Body of pancreas (tissue), 4 donors: ENCODE results near the gene CCND2. TPM values are rescaled to one million over a fixed set of nuclear protein-coding genes. Genes with fewer than 3 reads are reported as not detected.
"Not testable (repeated sequence)": the region's sequence is repeated elsewhere in the genome, so short reads cannot be mapped to it uniquely, and the experiment has no call there.

Experiments used
- ATAC-seq: fragments of 150-250 bp; one replicate; pipeline ENCODE4 v1.9.1; 2016
- DNase-seq, 4 donors: peaks; one replicate each; pipeline ENCODE4 v3.0.0-alpha.2; 2019
- H3K27ac ChIP-seq, 4 donors: fragments of 200-600 bp; sonication (generic); 1 replicate in 3 of 4; 2 replicates in 1 of 4; pipeline versions ENCODE4 v1.5.1 to v1.6.1; 2016 to 2019; ENCODE audit warnings: mild to moderate bottlenecking in 1 of 4, mixed read lengths in 1 of 4, moderate library complexity in 1 of 4
- H3K27me3 ChIP-seq, 2 donors: fragments of 200-600 bp; sonication (generic); one replicate each; pipeline ENCODE4 v1.6.0; 2016; ENCODE audit warnings: mild to moderate bottlenecking in 1 of 2
- H3K36me3 ChIP-seq, 2 donors: fragments of 200-600 bp; sonication (generic); replicated peaks in 1 of 2; 2 replicates each; pipeline ENCODE4 v1.5.1; 2016; ENCODE audit warnings: low read depth in 2 of 2; ENCODE audit not compliant: insufficient read depth in 1 of 2
- H3K4me1 ChIP-seq: fragments of 200-600 bp; sonication (generic); one replicate; pipeline ENCODE4 v1.6.0; 2016
- H3K4me3 ChIP-seq, 2 donors: fragments of 200-600 bp; sonication (generic); 1 replicate in 1 of 2; 2 replicates in 1 of 2; pipeline ENCODE4 v1.5.1; 2016 to 2019
- H3K9me3 ChIP-seq, 3 donors: fragments of 200-600 bp; sonication (generic); 1 replicate in 2 of 3; 2 replicates in 1 of 3; pipeline ENCODE4 v1.5.1; 2016
- POLR2A ChIP-seq, 3 donors: fragments of 450-650 bp; IDR thresholded peaks; one replicate each; pipeline ENCODE4 v1.6.1; 2016; ENCODE audit warnings: antibody characterized with exemption in 3 of 3, mild to moderate bottlenecking in 2 of 3
- WGBS, 2 donors: methylation state at CpG; one replicate each; pipeline ENCODE4 v1.1.5; 2017; 5-methylcytosine and 5-hydroxymethylcytosine counted together
- intact Hi-C: fragments of 100-400 bp; cut with DNase I; formaldehyde crosslinking; loops from one replicate; pipeline ENCODE4 v1.15.1; 2023
- total RNA-seq, 2 donors: library from RNA; depleted of rRNA; stranded (reverse); fragments of >200 nt; gene quantifications; one replicate each; pipeline ENCODE4 v1.1.0, GENCODE V29; 2016
- TF ChIP-seq, protein P1 (sequence below), 7 experiments: fragments of 450-650 bp in 4 of 7; fragments of 200-600 bp in 3 of 7; sonication (generic) in 3 of 7; IDR thresholded peaks; one replicate each; pipeline ENCODE4 v1.5.1; 2016 to 2019; ENCODE audit warnings: antibody characterized with exemption in 7 of 7

CCND2 gene
- total RNA-seq, 2 donors from 2014 or later: 32.2 to 88.7 TPM

DNA sequence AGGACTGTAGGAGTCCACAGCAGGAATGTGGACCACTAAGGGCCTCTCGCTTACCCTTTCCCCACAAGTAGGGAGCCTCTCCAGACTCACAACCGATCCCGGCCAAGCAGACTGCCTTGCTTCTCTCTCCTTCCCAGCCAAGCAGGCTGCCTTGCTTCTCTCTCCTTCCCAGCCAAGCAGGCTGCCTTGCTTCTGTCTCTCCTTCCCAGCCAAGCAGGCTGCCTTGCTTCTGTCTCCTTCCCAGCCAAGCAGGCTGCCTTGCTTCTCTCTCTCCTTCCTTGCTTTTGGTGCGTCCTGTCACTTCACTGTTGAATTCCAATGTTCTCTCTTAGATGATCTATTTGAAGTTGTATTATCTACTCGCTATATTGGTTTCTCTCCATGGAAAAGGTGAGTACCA lies 32.6 kb upstream of the CCND2 start:
- Histone ChIP-seq H3K9me3 (no peaks in the 10 kb centered on the region), H3K4me1 (no peaks in the 10 kb centered on the region), H3K36me3 (no peaks in the 10 kb centered on the region), H3K4me3 (no peak overlapping the region), H3K27ac (no peak overlapping the region), H3K27me3 (no peaks in the 10 kb centered on the region)
- no peak for DNase-seq
- TF ChIP-seq, protein P1, sequence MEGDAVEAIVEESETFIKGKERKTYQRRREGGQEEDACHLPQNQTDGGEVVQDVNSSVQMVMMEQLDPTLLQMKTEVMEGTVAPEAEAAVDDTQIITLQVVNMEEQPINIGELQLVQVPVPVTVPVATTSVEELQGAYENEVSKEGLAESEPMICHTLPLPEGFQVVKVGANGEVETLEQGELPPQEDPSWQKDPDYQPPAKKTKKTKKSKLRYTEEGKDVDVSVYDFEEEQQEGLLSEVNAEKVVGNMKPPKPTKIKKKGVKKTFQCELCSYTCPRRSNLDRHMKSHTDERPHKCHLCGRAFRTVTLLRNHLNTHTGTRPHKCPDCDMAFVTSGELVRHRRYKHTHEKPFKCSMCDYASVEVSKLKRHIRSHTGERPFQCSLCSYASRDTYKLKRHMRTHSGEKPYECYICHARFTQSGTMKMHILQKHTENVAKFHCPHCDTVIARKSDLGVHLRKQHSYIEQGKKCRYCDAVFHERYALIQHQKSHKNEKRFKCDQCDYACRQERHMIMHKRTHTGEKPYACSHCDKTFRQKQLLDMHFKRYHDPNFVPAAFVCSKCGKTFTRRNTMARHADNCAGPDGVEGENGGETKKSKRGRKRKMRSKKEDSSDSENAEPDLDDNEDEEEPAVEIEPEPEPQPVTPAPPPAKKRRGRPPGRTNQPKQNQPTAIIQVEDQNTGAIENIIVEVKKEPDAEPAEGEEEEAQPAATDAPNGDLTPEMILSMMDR (IDR thresholded peaks at IDR 0.05): no peak
- TF ChIP-seq POLR2A (IDR thresholded peaks at IDR 0.05): no peak
- intact Hi-C loops: no loop called here
- whole genome bisulfite sequencing, 2 donors: 86 to 94% methylated on average over 5 of the region's 5 CpGs
- no peak for ATAC-seq

DNA sequence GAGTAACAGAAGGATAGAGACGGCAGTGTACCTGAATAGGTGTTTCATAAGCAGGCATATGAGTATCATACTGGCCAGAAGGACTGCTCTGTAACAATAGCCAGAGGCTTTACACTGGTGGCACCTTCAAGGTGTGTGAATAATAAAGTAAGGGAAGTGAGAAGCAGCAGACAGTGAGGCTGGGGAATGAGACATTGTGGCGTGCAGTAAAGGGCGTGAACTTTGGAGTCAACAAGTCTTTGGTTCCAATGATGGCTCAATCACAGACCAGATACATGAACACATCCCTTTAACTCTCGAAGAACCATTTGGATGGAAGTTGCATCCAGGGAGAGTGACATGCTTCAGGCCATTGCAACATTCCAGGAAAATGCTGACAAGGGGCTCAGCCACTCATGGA lies 32.0 kb upstream of the CCND2 start:
- no peak for DNase-seq
- Histone ChIP-seq H3K4me1 (no peaks in the 10 kb centered on the region), H3K4me3 (no peak overlapping the region), H3K9me3 (no peaks in the 10 kb centered on the region), H3K36me3 (no peaks in the 10 kb centered on the region), H3K27me3 (no peaks in the 10 kb centered on the region), H3K27ac (no peak overlapping the region)
- intact Hi-C loops: no loop called here
- WGBS, 2 donors: 73 to 79% methylated on average over 4 of the region's 4 CpGs
- no peak for TF ChIP-seq POLR2A (IDR thresholded peaks at IDR 0.05)
- TF ChIP-seq, protein P1 (IDR thresholded peaks at IDR 0.05): no peak
- ATAC-seq: no peak

DNA sequence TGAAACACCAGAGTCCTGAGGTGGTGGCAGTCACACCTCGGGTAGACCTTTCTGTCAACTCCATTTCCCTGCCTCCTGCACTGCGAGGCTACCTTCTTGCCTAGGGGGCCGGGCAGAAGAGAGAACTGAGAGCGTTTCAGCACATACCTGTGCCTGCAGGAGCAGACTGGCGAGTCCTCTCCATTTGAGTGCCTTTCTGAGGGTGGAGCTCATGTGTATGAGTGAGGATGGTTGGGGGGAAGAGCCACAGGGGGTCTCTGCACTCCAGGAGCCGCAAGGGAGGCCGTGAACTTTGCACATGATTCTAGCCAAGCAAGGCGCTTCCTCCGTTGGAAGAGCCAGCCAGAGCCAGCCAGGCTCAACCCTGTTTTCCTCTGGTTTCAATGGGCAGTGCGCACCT lies 31.0 kb upstream of the CCND2 start:
- ATAC-seq: no peak
- no peaks in the 10 kb centered on the region for H3K9me3 ChIP-seq
- TF ChIP-seq, protein P1 (IDR thresholded peaks at IDR 0.05): no peak
- TF ChIP-seq POLR2A (IDR thresholded peaks at IDR 0.05): no peak

DNA sequence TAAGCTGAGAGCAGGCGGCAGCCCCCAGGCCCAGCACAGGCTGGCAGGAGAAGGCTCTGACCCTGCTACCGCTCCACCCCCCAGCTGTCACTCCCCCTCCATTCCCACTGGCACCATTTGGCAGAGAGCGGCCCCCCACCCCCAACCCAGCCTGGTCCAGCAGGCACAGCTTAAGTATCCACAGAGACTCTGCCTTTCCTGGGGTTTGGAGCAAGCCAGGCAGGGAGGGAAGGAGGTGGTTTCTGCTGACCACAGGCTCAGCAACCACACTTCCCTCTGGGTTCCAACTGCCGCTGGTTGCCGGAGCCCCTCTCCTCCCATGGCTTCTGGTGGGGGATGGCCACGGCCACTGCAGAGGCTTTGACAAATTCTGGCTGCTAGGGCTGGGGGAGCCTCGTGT lies 30.5 kb upstream of the CCND2 start:
- DNase-seq: no peak
- Histone ChIP-seq H3K36me3 (no peaks in the 10 kb centered on the region), H3K27me3 (no peaks in the 10 kb centered on the region), H3K4me3 (no peak overlapping the region), H3K27ac (no peak overlapping the region), H3K9me3 (no peaks in the 10 kb centered on the region), H3K4me1 (no peaks in the 10 kb centered on the region)
- TF ChIP-seq, protein P1 (IDR thresholded peaks at IDR 0.05): no peak
- TF ChIP-seq POLR2A (IDR thresholded peaks at IDR 0.05): no peak
- no peak for ATAC-seq
- intact Hi-C loops: no loop called here
- 62 to 65% methylated on average over 4 to 7 of the region's 7 CpGs for WGBS, 2 donors

More for the DNA sequence above, 31.0 kb upstream of the CCND2 start:
- Histone ChIP-seq H3K27me3 (no peaks in the 10 kb centered on the region), H3K36me3 (no peaks in the 10 kb centered on the region), H3K27ac (no peak overlapping the region), H3K4me1 (no peaks in the 10 kb centered on the region), H3K4me3 (no peak overlapping the region)
- no peak for DNase-seq
- intact Hi-C loops: no loop called here
- WGBS, 2 donors: 67 to 69% methylated on average over 10 of the region's 10 CpGs

DNA sequence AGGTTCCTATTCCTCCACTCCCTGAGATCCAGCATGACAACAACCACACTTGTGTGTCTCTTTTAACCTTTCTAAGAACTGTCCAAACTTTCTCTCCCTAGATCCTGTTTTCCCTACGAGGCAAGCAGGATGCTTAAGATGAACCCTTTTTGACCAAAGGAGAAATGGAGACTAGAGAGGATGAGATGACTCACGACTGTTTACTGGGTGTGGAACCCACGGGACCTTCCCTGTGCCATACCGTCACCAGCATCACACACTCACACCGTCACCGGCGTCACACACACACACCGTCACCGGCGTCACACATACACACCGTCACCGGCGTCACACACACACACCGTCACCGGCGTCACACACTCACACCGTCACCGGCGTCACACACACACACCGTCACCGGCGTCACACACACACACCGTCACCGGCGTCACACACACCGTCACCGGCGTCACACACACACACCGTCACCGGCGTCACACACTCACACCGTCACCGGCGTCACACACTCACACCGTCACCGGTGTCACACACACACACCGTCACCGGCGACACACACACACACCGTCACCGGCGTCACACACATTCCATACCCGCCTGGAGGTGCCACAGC lies 30.0 kb upstream of the CCND2 start:
- WGBS, 2 donors: 87 to 91% methylated on average over 18 to 39 of the region's 43 CpGs
- H3K36me3 ChIP-seq, intact Hi-C loops, ATAC-seq, H3K9me3 ChIP-seq, H3K4me1 ChIP-seq, H3K27me3 ChIP-seq, H3K27ac ChIP-seq, DNase-seq, H3K4me3 ChIP-seq: not testable (repeated sequence)
